Measurements from ENCODE around the gene LOX. TPM values are rescaled to one million over a fixed set of nuclear protein-coding genes. Genes with fewer than 3 reads are reported as not detected.

Gene LOX
- not detected for total RNA-seq

GRCh38 chr5:122078116-122079110 lies at the start of gene LOX:
Gene LOX, minus strand, starts transcription at chr5:122078259. Its CDS starts 274 bp downstream, at chr5:122077985.
- no peak for DNase-seq

- DNase-seq = no peak
Observed at GRCh38 chr5:122126756-122127321, 48.8 kb upstream of the LOX start.

GRCh38 chr5:122126177-122126755 lies 48.2 kb upstream of the LOX start:
- no peak for DNase-seq

GRCh38 chr5:122124766-122125165 lies 46.7 kb upstream of the LOX start:
- DNase-seq = no peak

- no peak for DNase-seq
Observed at GRCh38 chr5:122121479-122122465, 43.7 kb upstream of the LOX start.

GRCh38 chr5:122120957-122121356 lies 42.9 kb upstream of the LOX start:
- DNase-seq = no peak

GRCh38 chr5:122120493-122120892 lies 42.4 kb upstream of the LOX start:
- DNase-seq = no peak

- DNase-seq = no peak
Observed at GRCh38 chr5:122119205-122119604, 41.1 kb upstream of the LOX start.

- no peak for DNase-seq
Observed at GRCh38 chr5:122118356-122118948, 40.4 kb upstream of the LOX start.

GRCh38 chr5:122114501-122114900 lies 36.4 kb upstream of the LOX start:
- DNase-seq = no peak

GRCh38 chr5:122112733-122113558 lies 34.9 kb upstream of the LOX start:
- no peak for DNase-seq

GRCh38 chr5:122112063-122112462 lies 34.0 kb upstream of the LOX start:
- no peak for DNase-seq

GRCh38 chr5:122111460-122111859 lies 33.4 kb upstream of the LOX start:
- no peak for DNase-seq

- no peak for DNase-seq
Observed at GRCh38 chr5:122110987-122111386, 32.9 kb upstream of the LOX start.

GRCh38 chr5:122107016-122107415 lies 29.0 kb upstream of the LOX start:
- DNase-seq = no peak

- no peak for DNase-seq
Observed at GRCh38 chr5:122105909-122106308, 27.9 kb upstream of the LOX start.

- no peak for DNase-seq
Observed at GRCh38 chr5:122102825-122103224, 24.8 kb upstream of the LOX start.

- no peak for DNase-seq
Observed at GRCh38 chr5:122101636-122102285, 23.7 kb upstream of the LOX start.

- DNase-seq = no peak
Observed at GRCh38 chr5:122099060-122099790, 21.2 kb upstream of the LOX start.

- DNase-seq = no peak
Observed at GRCh38 chr5:122097391-122097790, 19.3 kb upstream of the LOX start.

Measured in effector CD4-positive, alpha-beta T cell (primary cell).